Suprapubic skin (tissue), 4 donors: ENCODE measurements around the gene MCF2L. TPM values are rescaled to one million over a fixed set of nuclear protein-coding genes. Genes with fewer than 3 reads are reported as not detected.
A peak's percentile ranks its signal among the peaks of the same experiment; 100 is the strongest.

Source experiments
- DNase-seq, 2 donors: peaks; one replicate each; pipeline ENCODE4 v3.0.0-alpha.2; 2019; ENCODE audit warnings: low spot score in 2 of 2
- H3K27ac ChIP-seq: fragments of 200-600 bp; sonication (generic); one replicate; pipeline ENCODE4 v1.5.1; 2019
- H3K27me3 ChIP-seq: fragments of 200-600 bp; sonication (generic); one replicate; pipeline ENCODE4 v1.5.1; 2019
- H3K36me3 ChIP-seq: fragments of 200-600 bp; sonication (generic); one replicate; pipeline ENCODE4 v1.5.1; 2019
- H3K4me1 ChIP-seq: fragments of 200-600 bp; sonication (generic); one replicate; pipeline ENCODE4 v1.5.1; 2019
- H3K4me3 ChIP-seq: fragments of 200-600 bp; sonication (generic); one replicate; pipeline ENCODE4 v1.5.1; 2019; ENCODE audit warnings: mild to moderate bottlenecking
- H3K9me3 ChIP-seq: fragments of 200-600 bp; sonication (generic); one replicate; pipeline ENCODE4 v1.5.1; 2019
- CTCF ChIP-seq, 2 donors: fragments of 200-600 bp in 1 of 2; fragments of 450-650 bp in 1 of 2; sonication (generic) in 1 of 2; IDR thresholded peaks; one replicate each; pipeline ENCODE4 v1.5.1; 2016 to 2019; ENCODE audit warnings: antibody characterized with exemption in 2 of 2, mild to moderate bottlenecking in 1 of 2, moderate library complexity in 1 of 2
- EP300 ChIP-seq: sonication (generic); formaldehyde crosslinking; IDR thresholded peaks from one replicate; pipeline ENCODE4 v1.6.1; 2017; ENCODE audit warnings: antibody characterized with exemption
- POLR2A ChIP-seq, 2 donors: fragments of 450-650 bp; IDR thresholded peaks; one replicate each; pipeline ENCODE4 v1.6.1; 2017; ENCODE audit warnings: antibody characterized with exemption in 2 of 2, mild to moderate bottlenecking in 2 of 2, moderate library complexity in 2 of 2
- POLR2AphosphoS5 ChIP-seq, 3 donors: sonication (generic); formaldehyde crosslinking; IDR thresholded peaks; one replicate each; pipeline ENCODE4 v1.6.1; 2017; ENCODE audit warnings: antibody characterized with exemption in 3 of 3
- WGBS: methylation state at CpG from one replicate; pipeline ENCODE4 v1.1.5; 2018; 5-methylcytosine and 5-hydroxymethylcytosine counted together
- total RNA-seq, 4 donors: library from RNA; depleted of rRNA; stranded (reverse); fragments of >200 nt; gene quantifications; one replicate each; pipeline ENCODE4 v1.1.0, GENCODE V29; 2016

The MCF2L gene
- total RNA-seq, 4 donors from 2014 or later, result 25.4 to 144 (median 50.0) TPM

GRCh38 chr13:112995395-112996191, 26.6 kb downstream of the MCF2L start:
- Histone ChIP-seq H3K4me1 (peaks cover 52% of the 10 kb centered on the region), H3K9me3 (no peaks in the 10 kb centered on the region), H3K27ac (peak overlapping the region; percentile 57), H3K36me3 (no peaks in the 10 kb centered on the region), H3K27me3 (peaks cover 8% of the 10 kb centered on the region), H3K4me3 (no peak overlapping the region)
- 50% methylated on average over 24 of the region's 27 CpGs for WGBS
- no peak for DNase-seq
- TF ChIP-seq CTCF (IDR thresholded peaks at IDR 0.05) (peak; percentile 13 to 37), EP300 (no peak)

GRCh38 chr13:112996671-112997091, 27.7 kb downstream of the MCF2L start:
- Histone ChIP-seq H3K4me1 (peaks cover 56% of the 10 kb centered on the region), H3K36me3 (no peaks in the 10 kb centered on the region), H3K27me3 (peaks cover 13% of the 10 kb centered on the region), H3K4me3 (no peak overlapping the region), H3K9me3 (no peaks in the 10 kb centered on the region), H3K27ac (peak overlapping the region; percentile 57)
- WGBS, result 93% methylated on average over 4 of the region's 19 CpGs
- TF ChIP-seq POLR2AphosphoS5 (IDR thresholded peaks at IDR 0.05) (no peak), CTCF (IDR thresholded peaks at IDR 0.05) (no peak), POLR2A (IDR thresholded peaks at IDR 0.05) (no peak), EP300 (no peak)
- no peak for DNase-seq

- Histone ChIP-seq H3K27ac (peak overlapping the region; percentile 57), H3K27me3 (peaks cover 20% of the 10 kb centered on the region), H3K4me1 (peaks cover 64% of the 10 kb centered on the region), H3K4me3 (no peak overlapping the region), H3K36me3 (no peaks in the 10 kb centered on the region), H3K9me3 (no peaks in the 10 kb centered on the region)
- 79% methylated on average over 6 of the region's 30 CpGs for WGBS
- no peak for DNase-seq
- TF ChIP-seq CTCF (IDR thresholded peaks at IDR 0.05), result no peak
- no peak for TF ChIP-seq POLR2A (IDR thresholded peaks at IDR 0.05)
- no peak for TF ChIP-seq POLR2AphosphoS5 (IDR thresholded peaks at IDR 0.05)
- TF ChIP-seq EP300, result no peak
Measured at GRCh38 chr13:112997188-112998130, 28.4 kb downstream of the MCF2L start.

- DNase-seq, result no peak
- Histone ChIP-seq H3K4me3 (no peak overlapping the region), H3K27me3 (peaks cover 21% of the 10 kb centered on the region), H3K4me1 (peaks cover 66% of the 10 kb centered on the region), H3K9me3 (no peaks in the 10 kb centered on the region), H3K27ac (no peak overlapping the region), H3K36me3 (no peaks in the 10 kb centered on the region)
- TF ChIP-seq EP300 (no peak), POLR2A (IDR thresholded peaks at IDR 0.05) (no peak), POLR2AphosphoS5 (IDR thresholded peaks at IDR 0.05) (no peak), CTCF (IDR thresholded peaks at IDR 0.05) (no peak)
- WGBS, result 88% methylated on average over 8 of the region's 23 CpGs
Measured at GRCh38 chr13:112998521-112999280, 29.7 kb downstream of the MCF2L start.
